ENCODE data around the gene MCC. TPM values are rescaled to one million over a fixed set of nuclear protein-coding genes. Genes with fewer than 3 reads are reported as not detected.
"Not testable (repeated sequence)": the region's sequence is repeated elsewhere in the genome, so short reads cannot be mapped to it uniquely, and the experiment has no call there.

MCC gene
- total RNA-seq, 1 donor from 2014 or later: 3.5 TPM

DNA sequence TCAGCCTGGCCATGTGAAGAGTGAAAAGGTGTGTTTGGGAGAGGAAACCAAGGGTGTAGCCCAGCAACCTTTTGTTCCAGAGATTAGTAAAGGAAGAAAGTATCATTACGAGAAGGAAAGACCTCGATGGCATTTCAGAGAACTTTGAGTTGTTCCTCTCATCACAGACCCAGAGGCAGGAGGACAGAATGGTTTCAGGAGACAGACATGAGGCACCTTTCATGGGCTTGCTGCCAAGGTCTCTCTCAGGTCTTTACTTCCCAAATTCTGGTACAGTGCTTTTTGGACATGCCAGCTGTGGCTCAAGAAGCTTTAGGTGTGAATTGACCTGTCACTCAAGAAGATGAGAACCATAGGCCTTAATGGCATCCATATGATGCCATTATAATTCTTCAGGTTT is 2.8 kb upstream of the MCC start:
- intact Hi-C loops (cut with micrococcal nuclease): no loop called here

DNA sequence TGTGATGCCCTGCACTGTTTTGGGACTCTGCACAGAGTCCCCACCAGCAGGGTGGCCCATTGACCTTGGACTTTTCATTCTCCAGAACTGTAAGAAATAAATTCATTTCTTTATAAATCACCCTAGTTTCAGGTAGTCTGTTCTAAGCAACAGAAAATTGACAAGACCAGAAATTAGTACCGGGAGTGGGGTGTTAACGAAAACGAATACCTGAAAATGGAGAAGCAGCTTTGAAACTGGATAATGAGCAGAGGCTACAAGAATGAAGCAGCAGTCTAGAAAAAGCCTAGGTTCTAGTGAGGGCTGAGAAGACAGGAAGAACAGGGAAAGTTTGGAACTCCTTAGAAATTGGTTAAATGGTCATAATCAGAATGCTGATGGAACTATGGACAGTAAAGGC is 2.1 kb upstream of the MCC start:
- intact Hi-C loops (cut with micrococcal nuclease): no loop called here

DNA sequence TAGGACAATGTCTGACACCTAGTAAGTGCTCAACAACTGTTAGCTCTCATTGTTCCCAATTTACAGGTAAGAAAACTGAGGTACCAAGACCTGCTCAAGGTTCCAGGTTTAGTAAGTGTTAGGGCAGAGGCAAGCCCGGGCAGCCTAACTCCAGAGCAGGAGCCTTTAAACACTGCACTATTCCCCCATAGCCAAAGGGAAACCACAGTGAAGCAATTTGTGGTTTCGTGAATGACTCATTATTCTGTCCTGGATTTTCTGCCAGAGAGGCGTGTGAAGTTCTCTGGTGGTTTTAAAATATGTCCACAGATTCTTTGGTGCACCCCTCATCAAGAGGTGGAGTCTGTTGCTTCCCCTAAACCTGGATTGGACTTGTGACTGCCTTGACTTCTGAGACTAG is 1.0 kb upstream of the MCC start:
- intact Hi-C loops (cut with micrococcal nuclease): loop anchor here (1.0 kb wide), 2 partner anchors 24 to 110 kb away; partner anchors contain the start of gene YTHDC2

DNA sequence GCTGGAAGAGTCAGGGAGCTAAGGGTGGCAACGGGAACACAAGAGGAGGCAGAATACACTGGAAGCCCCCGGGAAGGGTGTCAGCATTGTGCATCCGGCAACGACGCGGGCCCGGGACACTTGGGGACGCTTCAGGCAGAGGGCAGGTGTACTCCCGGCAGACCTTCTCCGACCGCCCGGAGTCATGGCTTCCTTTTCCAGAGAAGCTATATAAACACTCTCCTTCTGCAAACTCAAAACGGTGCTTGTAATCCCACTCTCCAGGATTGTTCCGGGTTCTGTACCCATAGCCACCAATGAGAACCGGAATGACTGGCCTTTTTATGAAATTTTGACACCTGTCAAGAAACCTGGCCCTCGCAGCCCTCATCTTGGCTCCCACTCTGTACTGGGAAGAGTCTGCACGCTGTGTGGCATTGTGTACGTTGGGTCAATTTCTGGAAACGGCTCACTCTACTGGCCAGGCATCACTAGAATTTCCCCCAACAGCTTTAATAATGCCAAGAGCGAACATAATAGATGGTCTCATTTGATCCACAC is 462 bp upstream of the MCC start:
- intact Hi-C loops (cut with micrococcal nuclease): loop anchor here (1.0 kb wide), 2 partner anchors 25 to 109 kb away; partner anchors contain the start of gene YTHDC2

DNA sequence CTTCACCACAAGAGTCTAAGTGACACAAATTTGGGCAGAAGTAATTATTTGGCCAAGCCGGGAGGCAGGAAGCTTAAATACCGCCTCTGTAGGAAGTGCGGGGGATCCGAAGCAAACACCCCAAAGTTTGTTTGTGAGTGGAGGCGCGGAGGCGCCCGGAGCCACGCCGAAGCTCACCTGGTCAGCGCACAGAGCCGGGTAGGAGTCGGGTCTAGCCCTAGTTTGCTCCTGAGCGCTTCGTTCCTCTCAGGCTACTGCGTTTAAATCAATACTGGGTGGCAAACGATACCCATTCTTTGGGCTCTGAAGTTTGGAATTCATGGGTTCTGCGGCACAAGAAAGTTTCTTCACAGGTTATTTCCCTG is 855 bp downstream of the MCC start:
- intact Hi-C loops (cut with micrococcal nuclease): no loop called here

DNA sequence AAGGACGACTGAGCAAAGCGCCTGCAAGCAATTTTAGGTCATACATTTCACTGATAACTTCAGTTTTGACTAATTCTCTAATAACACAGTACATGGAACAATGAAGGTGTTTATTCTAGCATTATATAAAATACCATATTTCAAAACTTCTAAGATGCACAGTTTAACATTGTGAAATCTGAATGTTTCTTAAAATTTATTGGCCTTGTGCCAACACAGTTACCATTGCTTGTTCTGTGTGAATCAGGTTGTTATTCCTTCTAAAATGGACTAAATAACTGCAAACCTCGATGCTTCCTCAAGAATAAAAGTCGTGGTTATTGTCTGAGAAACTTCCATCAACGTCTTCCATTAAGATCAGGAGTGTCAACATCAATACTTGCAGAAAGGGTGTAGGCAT is 8.0 kb downstream of the MCC start:
- intact Hi-C loops (cut with micrococcal nuclease): no loop called here

DNA sequence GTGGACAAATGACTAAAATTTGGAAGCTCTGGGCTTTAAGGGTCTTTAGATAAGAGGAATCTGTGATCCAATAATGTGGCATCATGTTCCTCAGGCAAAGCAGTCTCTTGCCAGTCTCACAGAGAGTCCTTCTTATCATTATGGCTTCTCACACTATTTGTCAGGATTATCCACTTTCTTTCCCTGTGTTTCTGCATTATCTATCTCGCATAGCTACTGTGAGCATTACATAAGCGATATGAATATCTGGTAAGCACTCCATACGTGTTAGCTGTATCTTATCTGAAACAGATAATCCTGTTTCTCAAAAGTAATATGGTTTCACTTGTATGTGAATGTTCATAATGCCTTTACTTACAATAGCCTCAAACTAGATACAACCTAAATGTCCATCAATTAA is 9.6 kb downstream of the MCC start:
- intact Hi-C loops (cut with micrococcal nuclease): no loop called here

DNA sequence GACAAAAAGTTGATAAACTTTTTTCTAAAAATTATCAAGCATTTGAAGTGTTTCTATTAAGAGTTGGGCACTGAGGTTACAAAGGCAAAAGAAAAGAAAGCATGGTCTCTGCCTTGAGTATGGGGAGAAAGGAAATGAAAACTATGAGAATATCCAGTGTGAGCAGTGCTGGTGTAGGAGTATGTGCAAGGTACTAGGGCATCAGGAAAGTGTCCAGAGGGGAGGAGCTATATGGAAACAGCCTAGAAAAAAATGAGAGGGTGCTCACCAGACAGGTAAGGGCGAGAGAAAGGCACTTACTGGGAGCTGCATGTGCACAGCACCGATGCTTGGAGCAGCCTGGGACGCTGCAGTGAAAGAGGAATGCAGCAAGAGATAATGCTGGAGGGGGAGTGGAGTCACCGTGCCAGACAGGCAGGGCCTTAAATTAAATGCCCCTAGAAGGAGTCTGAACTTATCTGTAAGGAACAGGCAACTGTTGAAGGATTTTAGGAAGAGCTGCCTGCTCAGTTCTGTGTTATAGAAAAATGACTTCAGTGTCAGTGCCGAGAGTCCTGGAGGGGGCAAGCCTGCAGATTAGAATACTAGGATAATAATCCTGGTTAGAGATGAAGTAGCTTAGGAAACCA is 14.0 kb downstream of the MCC start:
- intact Hi-C loops (cut with micrococcal nuclease): no loop called here

DNA sequence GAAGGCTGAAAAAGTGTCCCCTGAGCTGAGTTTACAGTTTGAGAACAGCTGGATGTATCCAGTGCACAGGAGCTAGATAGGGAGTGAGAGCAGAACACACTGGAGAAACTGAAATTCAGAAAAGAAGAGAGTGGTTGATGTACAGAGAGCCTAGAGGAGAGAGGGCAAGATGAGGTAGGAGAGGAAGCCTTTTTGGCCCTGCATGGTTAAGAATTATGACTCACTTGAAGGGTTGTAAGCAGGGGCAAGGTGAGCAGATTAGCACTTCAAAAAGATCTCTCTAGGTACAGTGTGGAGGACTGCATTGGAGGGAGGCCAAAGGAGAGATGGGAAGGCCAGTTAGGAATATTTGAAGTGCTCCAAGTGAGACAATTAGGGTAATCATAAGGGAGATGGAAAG is 25.2 kb downstream of the MCC start:
- intact Hi-C loops (cut with micrococcal nuclease): no loop called here

DNA sequence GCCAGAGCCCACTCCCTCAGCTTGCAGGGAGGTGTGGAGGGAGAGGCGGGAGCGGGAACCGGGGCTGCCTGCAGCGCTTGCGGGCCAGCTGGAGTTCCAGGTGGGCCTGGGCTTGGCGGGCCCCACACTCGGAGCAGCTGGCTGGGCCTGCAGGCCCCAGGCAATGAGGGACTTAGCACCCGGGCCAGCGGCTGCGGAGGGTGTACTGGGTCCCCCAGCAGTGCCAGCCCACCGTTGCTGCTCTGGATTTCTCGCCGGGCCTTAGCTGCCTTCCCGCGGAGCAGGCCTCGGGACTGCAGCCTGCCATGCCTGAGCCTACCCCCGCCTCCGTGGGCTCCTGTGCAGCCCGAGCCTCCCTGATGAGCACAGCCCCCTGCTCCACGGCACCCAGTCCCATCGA is 31.1 kb downstream of the MCC start:
- intact Hi-C loops (cut with micrococcal nuclease): not testable (repeated sequence)

DNA sequence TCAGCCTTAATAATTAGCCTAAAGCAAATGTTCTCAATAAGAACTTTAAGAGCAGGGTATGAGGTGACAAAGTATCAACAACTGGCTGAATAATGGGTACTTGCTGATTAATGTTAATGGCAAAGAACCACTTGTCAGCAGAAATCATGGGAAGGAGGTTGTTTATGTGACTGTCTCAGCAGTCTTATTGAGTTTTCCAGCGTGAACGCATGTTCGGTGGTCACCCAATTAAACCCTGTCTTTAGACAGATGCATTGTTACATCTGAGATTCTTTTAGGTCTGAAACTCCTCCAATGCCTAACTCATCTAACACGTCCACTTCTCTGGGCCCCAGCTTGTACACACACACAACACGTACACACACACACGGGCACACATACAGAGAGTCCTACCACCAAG is 35.3 kb downstream of the MCC start:
- intact Hi-C loops (cut with micrococcal nuclease): no loop called here

DNA sequence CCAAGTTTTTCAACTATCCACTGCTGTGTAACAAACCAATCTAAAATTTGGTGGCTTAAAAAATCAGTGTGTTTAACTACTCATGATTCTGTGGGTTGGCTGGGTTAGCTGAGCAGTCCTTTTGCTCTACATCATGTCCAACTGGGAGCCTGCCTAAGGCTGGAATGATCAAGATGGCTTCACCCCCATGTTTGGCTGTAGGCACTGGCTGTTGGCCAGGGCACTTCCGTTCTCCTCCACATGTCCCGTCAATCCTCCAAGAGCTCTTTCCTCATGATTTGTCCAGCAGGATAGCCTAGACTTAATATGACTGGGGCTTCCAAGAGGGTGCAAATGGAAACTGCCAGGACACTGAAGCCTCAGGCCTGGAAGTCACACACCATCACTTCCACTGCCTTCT is 36.5 kb downstream of the MCC start:
- intact Hi-C loops (cut with micrococcal nuclease): no loop called here

DNA sequence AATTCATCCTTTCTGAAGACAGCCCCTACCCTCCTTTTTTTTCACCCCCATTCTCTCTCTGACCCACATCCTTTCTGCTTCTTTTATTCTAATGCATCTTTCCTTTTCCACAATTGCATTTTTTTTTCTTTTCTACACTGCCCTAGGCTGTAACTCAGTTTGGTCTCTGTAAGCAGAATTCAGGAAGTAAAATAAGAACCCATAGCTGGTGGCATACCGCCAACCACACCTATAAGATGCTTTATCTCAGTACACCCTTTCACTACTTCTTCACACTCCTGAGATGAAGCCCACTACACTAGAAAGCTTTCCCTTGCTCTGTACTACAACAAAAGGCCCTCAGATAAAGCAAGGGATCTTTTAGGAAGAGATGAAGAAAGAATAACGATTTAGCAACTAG is 37.3 kb downstream of the MCC start:
- intact Hi-C loops (cut with micrococcal nuclease): no loop called here

DNA sequence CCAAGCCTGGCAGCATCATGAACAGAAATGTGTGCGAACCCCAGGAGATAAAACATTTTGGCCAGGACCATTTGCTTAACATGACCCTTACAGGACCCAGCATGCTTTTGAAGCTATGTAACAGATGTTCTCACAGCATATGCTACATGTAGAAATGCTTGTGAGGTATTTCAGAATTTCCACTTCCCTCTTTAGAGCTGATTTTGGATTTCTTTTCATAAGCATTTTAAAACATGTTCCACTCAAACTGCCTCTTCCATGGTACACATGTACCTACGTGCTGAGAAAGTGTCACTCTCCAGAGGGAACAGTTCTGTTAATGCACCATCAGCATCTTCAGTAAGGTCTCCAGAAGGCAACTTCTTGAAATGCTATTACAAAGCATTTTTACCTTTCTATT is 37.8 kb downstream of the MCC start:
- intact Hi-C loops (cut with micrococcal nuclease): no loop called here

DNA sequence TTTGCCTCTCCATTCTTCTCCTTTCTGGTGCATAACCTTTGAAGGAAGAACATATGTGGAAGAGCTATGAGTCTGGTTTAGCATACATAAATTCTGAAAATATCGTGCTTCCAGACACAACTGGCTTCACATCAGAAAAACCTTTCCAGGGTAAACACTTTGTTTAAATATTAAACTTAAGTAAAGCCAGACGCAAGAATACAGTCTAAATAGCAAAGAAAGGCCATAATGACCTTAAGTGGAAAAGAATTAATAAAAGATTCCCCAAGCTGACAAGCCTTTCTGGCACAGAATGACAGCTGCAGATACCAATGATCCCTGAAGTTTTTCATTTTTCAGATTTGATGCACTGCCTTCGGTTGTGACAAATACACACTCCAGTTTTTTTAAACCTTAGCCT is 40.0 kb downstream of the MCC start:
- intact Hi-C loops (cut with micrococcal nuclease): no loop called here

DNA sequence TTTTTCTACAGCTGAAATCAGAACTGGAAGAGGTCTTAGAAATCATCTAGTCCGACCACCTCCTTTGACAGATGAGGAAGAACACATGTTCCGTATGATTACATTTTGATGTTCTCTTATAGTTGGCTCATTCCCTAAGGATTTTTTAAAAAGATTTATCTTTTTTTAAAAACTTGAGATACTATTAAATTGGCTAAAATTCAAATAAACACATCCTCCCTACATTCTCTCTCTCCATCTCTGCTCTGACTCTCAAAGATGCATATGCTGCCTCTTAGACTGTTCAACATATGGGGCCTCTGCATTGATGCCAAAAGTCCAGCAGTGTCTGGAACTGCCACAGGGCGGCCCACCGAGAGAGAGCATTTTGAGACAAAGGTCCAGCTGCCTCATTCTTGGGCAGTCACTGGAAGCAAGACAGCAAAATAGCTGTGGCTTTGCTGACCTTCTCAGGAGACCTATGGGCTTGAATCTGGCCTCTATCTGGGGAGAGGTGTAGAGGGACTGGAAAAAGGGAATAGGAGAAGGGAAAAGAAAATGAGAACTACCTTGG is 40.7 kb downstream of the MCC start:
- intact Hi-C loops (cut with micrococcal nuclease): no loop called here

DNA sequence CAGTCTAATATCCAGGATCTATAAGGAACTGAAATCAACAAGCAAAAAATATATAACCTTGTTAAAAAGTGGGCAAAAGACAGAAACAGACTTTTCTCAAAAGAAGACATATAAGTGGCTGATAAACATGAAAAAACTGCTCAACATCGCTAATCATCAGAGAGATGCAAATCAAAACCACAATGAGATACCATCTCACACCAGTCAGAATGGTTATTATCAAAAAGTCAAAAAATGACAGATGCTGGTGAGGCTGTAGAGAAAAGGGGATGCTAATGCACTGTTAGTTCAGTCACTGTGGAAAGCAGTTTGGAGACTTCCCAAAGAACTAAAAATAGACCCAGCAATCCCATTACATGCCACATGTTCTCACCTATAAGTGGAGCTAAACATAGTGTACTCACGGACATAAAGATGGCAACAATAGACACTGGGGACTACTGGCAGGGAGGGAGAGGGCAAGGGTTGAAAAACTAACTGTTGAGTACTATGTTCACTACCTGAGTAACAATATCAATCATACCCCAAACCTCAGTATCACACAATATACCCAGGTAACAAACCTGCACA is 41.8 kb downstream of the MCC start:
- intact Hi-C loops (cut with micrococcal nuclease): no loop called here

DNA sequence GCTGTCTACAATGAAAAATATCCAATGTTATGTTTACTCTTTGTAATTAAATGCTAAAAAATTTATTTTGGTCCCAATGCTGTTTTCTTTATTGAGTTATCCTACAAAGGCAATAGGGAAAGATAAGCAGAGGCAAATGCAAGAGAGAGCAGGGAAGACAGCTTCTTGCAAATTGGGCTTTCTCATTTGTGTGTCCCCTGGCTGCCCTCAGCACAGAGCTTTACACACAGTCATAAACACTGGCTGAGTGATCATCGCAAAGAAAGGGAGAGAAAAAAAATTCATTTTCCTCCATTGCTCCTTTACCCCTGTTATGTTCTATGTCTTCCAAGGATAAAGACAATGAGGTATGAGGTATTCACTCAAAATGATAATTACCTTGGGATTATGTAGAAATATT is 51.1 kb downstream of the MCC start:
- intact Hi-C loops (cut with micrococcal nuclease): no loop called here

DNA sequence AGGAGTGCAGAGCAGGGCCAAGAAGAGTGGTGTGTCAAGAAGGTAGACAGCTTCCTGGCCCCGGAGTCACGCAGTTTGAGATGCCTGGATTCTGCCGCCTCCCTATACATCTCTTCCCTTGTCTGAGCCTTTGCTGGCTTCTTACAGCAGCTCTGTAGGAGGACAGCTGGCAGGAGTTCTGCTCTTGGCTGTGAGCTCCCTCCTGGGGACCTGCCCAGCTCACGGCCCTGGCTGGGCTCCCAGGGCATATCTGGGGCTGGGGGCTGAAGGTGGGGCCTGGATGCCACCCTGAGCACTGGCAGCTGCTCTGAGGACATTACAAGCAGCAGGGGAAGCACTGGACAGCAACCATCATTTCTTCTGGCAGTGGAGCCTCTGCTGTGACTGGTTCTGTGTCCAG is 52.7 kb downstream of the MCC start:
- intact Hi-C loops (cut with micrococcal nuclease): no loop called here

DNA sequence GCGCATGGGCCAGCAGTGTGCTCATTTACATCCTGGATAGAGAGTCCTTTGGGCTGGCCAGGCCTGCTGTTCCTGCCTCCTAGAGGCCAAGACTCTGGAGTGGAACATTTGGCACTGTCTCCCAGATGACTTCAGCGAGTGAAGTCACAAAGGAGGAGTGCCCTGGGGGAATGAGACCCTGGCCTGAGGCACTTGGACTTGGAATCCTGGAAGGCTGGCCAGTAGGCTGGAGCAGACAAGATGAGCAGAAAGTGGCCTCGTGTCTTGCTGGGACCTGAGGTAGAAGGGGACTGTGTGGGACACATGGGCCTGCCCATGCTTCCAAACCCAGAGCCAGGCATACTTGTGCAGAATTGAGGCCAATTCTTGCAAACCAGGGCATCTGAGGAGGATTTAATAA is 53.4 kb downstream of the MCC start, which contains the start of gene TSSK1B:
Gene TSSK1B, minus strand, starts transcription at position 101 of the 400 bp plus-strand sequence. CDS start 150 bp downstream, outside the sequence.
- intact Hi-C loops (cut with micrococcal nuclease): no loop called here

DNA sequence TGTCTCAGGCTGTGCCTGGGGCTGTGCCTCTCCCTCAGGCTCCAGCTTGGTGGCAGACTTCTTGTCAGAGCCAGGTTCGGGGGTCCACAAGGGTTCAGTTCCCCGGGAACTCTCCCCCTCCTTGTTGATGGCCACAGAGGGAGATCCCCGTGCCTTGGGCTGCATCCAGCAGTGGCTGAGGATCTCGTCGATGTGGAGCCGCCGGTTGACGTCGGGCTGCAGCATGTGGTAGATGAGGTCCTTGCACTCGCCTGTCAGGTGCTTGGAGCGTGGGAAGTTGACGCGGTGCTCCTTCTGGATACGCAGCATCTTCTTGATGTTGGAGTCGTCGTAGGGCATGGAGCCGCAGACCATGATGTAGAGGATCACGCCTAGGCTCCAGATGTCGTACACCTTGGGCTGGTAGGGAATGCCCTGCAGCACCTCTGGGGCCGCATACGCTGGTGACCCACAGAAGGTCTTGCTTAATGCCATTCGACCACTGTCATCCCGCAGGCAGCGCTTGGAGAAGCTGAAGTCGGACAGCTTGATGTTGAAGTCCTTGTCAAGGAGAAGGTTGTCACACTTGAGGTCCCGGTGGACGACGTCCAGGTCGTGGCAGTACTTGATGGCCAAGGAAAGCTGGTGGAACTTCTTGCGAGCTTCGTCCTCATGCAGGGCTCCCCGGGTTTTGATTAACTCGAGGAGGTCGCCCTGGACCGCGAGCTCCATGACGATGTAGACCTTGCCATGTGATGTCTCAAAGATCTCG is 54.2 kb downstream of the MCC start:
- intact Hi-C loops (cut with micrococcal nuclease): no loop called here

DNA sequence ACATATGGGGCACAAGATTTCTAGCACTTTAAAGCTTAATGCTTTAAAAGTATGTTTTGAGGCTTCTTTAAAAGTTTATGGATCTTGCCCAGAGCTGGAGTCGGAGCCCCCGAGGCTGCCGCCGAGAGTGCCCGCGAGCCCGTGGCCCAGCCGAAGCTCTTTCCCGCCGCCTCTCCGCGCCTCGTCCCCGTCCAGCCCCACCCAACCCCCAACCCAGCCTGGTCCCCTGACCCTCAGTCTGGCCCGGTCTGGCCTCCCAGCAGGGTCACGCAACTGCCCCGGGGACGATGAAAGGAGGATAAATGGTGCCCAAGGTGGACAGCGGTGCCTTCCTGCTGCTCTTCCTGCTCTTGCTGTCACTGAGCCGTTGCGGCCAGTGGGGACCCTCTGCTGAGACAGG is 55.2 kb downstream of the MCC start:
- intact Hi-C loops (cut with micrococcal nuclease): no loop called here
